Hepatocyte (in vitro differentiated cells): ENCODE data around the gene TBPL1. TPM values are rescaled to one million over a fixed set of nuclear protein-coding genes. Genes with fewer than 3 reads are reported as not detected.

Source experiments
- DNase-seq: peaks from one replicate; pipeline ENCODE4 v3.0.0-alpha.2; 2016; ENCODE audit warnings: low spot score
- H2AFZ ChIP-seq: fragments of 200-600 bp; sonication (generic); 2 replicates; pipeline ENCODE4 v1.6.0; 2016; ENCODE audit warnings: antibody characterized with exemption, mild to moderate bottlenecking
- H3K27ac ChIP-seq: fragments of 200-600 bp; sonication (generic); 2 replicates; pipeline ENCODE4 v1.5.1; 2016; ENCODE audit warnings: mild to moderate bottlenecking
- H3K27me3 ChIP-seq: fragments of 200-600 bp; sonication (generic); 2 replicates; pipeline ENCODE4 v1.6.1; 2016
- H3K36me3 ChIP-seq: fragments of 200-600 bp; sonication (generic); replicated peaks from 2 replicates; pipeline ENCODE4 v1.5.1; 2016; ENCODE audit warnings: low read depth; ENCODE audit not compliant: insufficient read depth
- H3K4me1 ChIP-seq: fragments of 200-600 bp; sonication (generic); 2 replicates; pipeline ENCODE4 v1.5.1; 2016; ENCODE audit warnings: mild to moderate bottlenecking, moderate library complexity; ENCODE audit not compliant: insufficient read depth
- H3K4me2 ChIP-seq: fragments of 200-600 bp; sonication (generic); 2 replicates; pipeline ENCODE4 v1.6.0; 2016
- H3K4me3 ChIP-seq: fragments of 200-600 bp; sonication (generic); 2 replicates; pipeline ENCODE4 v1.5.1; 2016; ENCODE audit warnings: mild to moderate bottlenecking
- H3K79me2 ChIP-seq: fragments of 200-600 bp; sonication (generic); 2 replicates; pipeline ENCODE4 v1.6.0; 2017; ENCODE audit warnings: mild to moderate bottlenecking
- H3K9me2 ChIP-seq: fragments of 200-600 bp; sonication (generic); replicated peaks from 2 replicates; pipeline ENCODE4 v1.6.0; 2017; ENCODE audit warnings: mild to moderate bottlenecking; ENCODE audit not compliant: insufficient read depth
- H3K9me3 ChIP-seq: fragments of 200-600 bp; sonication (generic); 2 replicates; pipeline ENCODE4 v1.5.1; 2016; ENCODE audit warnings: low read depth, mild to moderate bottlenecking
- H4K20me1 ChIP-seq: fragments of 200-600 bp; sonication (generic); 2 replicates; pipeline ENCODE4 v1.6.0; 2016; ENCODE audit warnings: mild to moderate bottlenecking; ENCODE audit not compliant: insufficient read depth, poor library complexity, severe bottlenecking
- CTCF ChIP-seq: fragments of 200-600 bp; sonication (generic); IDR thresholded peaks from 2 replicates; pipeline ENCODE4 v1.5.1; 2016; ENCODE audit warnings: antibody characterized with exemption, mild to moderate bottlenecking; ENCODE audit not compliant: poor library complexity
- EZH2 ChIP-seq: fragments of 200-600 bp; sonication (generic); IDR thresholded peaks from 2 replicates; pipeline ENCODE4 v1.6.1; 2016; ENCODE audit warnings: antibody characterized with exemption, mild to moderate bottlenecking, borderline replicate concordance
- EZH2phosphoT487 ChIP-seq: fragments of 200-600 bp; sonication (generic); IDR thresholded peaks from one replicate; pipeline ENCODE4 v1.6.1; 2018; ENCODE audit warnings: antibody characterized with exemption, mild to moderate bottlenecking, low read depth, moderate library complexity; ENCODE audit not compliant: unreplicated experiment, severe bottlenecking
- WGBS: methylation state at CpG from one replicate; pipeline ENCODE4 v1.1.6; 2016; ENCODE audit warnings: low lambda C conversion rate; ENCODE audit errors: missing lambda C conversion rate; 5-methylcytosine and 5-hydroxymethylcytosine counted together
- polyA plus RNA-seq: library from polyadenylated mRNA; unstranded; fragments of >200 nt; fragmentation: Nextera tagmentation; extraction: Ambion mirVana; gene quantifications from 2 replicates; pipeline ENCODE4 v1.2.1, GENCODE V29; 2016
- total RNA-seq: library from RNA; depleted of rRNA; stranded (reverse); fragments of >200 nt; gene quantifications from 2 replicates; pipeline ENCODE4 v1.2.3, GENCODE V29; 2014

Gene TBPL1
- total and polyA plus RNA-seq, 2 experiments from 2014 or later: 26.2 to 36.8 TPM

- Histone ChIP-seq H3K4me3 (no peak overlapping the region), H3K9me2 (no peaks in the 10 kb centered on the region), H2AFZ (no peak overlapping the region), H3K4me1 (no peaks in the 10 kb centered on the region), H3K4me2 (no peak overlapping the region), H4K20me1 (no peaks in the 10 kb centered on the region), H3K27ac (no peak overlapping the region), H3K36me3 (no peaks in the 10 kb centered on the region), H3K79me2 (no peaks in the 10 kb centered on the region), H3K9me3 (no peaks in the 10 kb centered on the region), H3K27me3 (no peaks in the 10 kb centered on the region)
- DNase-seq: no peak
- TF ChIP-seq CTCF: no peak
- no peak for TF ChIP-seq EZH2
- TF ChIP-seq EZH2phosphoT487: no peak
- 75% methylated on average over 5 of the region's 5 CpGs for WGBS
These were observed 50.5 kb downstream of the TBPL1 start for GRCh38 chr6:134003542-134003951.

GRCh38 chr6:134004714-134005113 is 51.7 kb downstream of the TBPL1 start:
- DNase-seq: no peak
- no peaks in the 10 kb centered on the region for H3K36me3 ChIP-seq
- H4K20me1 ChIP-seq: no peaks in the 10 kb centered on the region
- no peak overlapping the region for H3K27ac ChIP-seq
- 80% methylated on average over 4 of the region's 4 CpGs for WGBS
- H3K79me2 ChIP-seq: no peaks in the 10 kb centered on the region
- no peak overlapping the region for H3K4me3 ChIP-seq
- no peak overlapping the region for H2AFZ ChIP-seq
- TF ChIP-seq EZH2phosphoT487: no peak
- no peaks in the 10 kb centered on the region for H3K4me1 ChIP-seq
- no peaks in the 10 kb centered on the region for H3K27me3 ChIP-seq
- H3K9me2 ChIP-seq: no peaks in the 10 kb centered on the region
- no peaks in the 10 kb centered on the region for H3K9me3 ChIP-seq
- H3K4me2 ChIP-seq: no peak overlapping the region

GRCh38 chr6:134005800-134006199 is 52.8 kb downstream of the TBPL1 start:
- no peaks in the 10 kb centered on the region for H3K9me2 ChIP-seq
- no peak for DNase-seq
- H2AFZ ChIP-seq: no peak overlapping the region
- H3K27me3 ChIP-seq: no peaks in the 10 kb centered on the region
- TF ChIP-seq EZH2phosphoT487 (no peak), CTCF (no peak), EZH2 (no peak)
- no peaks in the 10 kb centered on the region for H3K36me3 ChIP-seq
- no peaks in the 10 kb centered on the region for H3K9me3 ChIP-seq
- H3K79me2 ChIP-seq: no peaks in the 10 kb centered on the region
- 84% methylated on average over 6 of the region's 6 CpGs for WGBS
- no peak overlapping the region for H3K4me2 ChIP-seq
- H3K27ac ChIP-seq: no peak overlapping the region
- H4K20me1 ChIP-seq: no peaks in the 10 kb centered on the region
- no peak overlapping the region for H3K4me3 ChIP-seq
- no peaks in the 10 kb centered on the region for H3K4me1 ChIP-seq

GRCh38 chr6:134007077-134007476 is 54.1 kb downstream of the TBPL1 start:
- no peak overlapping the region for H3K27ac ChIP-seq
- no peak for DNase-seq

More at GRCh38 chr6:134007077-134007476, 54.1 kb downstream of the TBPL1 start:
- TF ChIP-seq EZH2: no peak
- no peak for TF ChIP-seq CTCF
- TF ChIP-seq EZH2phosphoT487: no peak
- no peak overlapping the region for H3K4me2 ChIP-seq
- H3K27me3 ChIP-seq: no peaks in the 10 kb centered on the region
- H3K9me2 ChIP-seq: no peaks in the 10 kb centered on the region
- no peaks in the 10 kb centered on the region for H3K36me3 ChIP-seq
- H3K79me2 ChIP-seq: no peaks in the 10 kb centered on the region
- H3K4me3 ChIP-seq: no peak overlapping the region
- no peaks in the 10 kb centered on the region for H3K4me1 ChIP-seq
- no peaks in the 10 kb centered on the region for H3K9me3 ChIP-seq
- no peaks in the 10 kb centered on the region for H4K20me1 ChIP-seq
- no peak overlapping the region for H2AFZ ChIP-seq
- 80% methylated on average over 4 of the region's 4 CpGs for WGBS
